Tibial artery (tissue), 4 donors: ENCODE measurements around the gene SLC40A1.

Experiments used
- DNase-seq, 2 donors: peaks; one replicate each; pipeline ENCODE4 v3.0.0-alpha.2; 2019
- H3K27ac ChIP-seq, 2 donors: fragments of 200-600 bp; sonication (generic) in 1 of 2; 1 replicate in 1 of 2; 2 replicates in 1 of 2; pipeline ENCODE4 v1.5.1; 2018 to 2019; ENCODE audit warnings: mild to moderate bottlenecking in 1 of 2
- H3K27me3 ChIP-seq, 2 donors: fragments of 200-600 bp; sonication (generic) in 1 of 2; one replicate each; pipeline versions ENCODE4 v1.5.1 to v1.6.0; 2016 to 2019
- H3K36me3 ChIP-seq, 3 donors: fragments of 200-600 bp; sonication (generic) in 2 of 3; one replicate each; pipeline ENCODE4 v1.5.1; 2016 to 2019; ENCODE audit warnings: mild to moderate bottlenecking in 2 of 3
- H3K4me1 ChIP-seq, 4 donors: fragments of 200-600 bp; sonication (generic) in 2 of 4; 1 replicate in 3 of 4; 2 replicates in 1 of 4; pipeline ENCODE4 v1.5.1; 2016 to 2019
- H3K4me3 ChIP-seq, 2 donors: fragments of 200-600 bp; sonication (generic) in 1 of 2; 1 replicate in 1 of 2; 2 replicates in 1 of 2; pipeline ENCODE4 v1.5.1; 2018 to 2019; ENCODE audit warnings: mild to moderate bottlenecking in 2 of 2
- H3K9me3 ChIP-seq, 3 donors: fragments of 200-600 bp; sonication (generic) in 1 of 3; one replicate each; pipeline ENCODE4 v1.5.1; 2016 to 2019
- CTCF ChIP-seq, 2 experiments: fragments of 200-600 bp in 1 of 2; fragments of 450-650 bp in 1 of 2; IDR thresholded peaks; one replicate each; pipeline ENCODE4 v1.5.1; 2017 to 2019; ENCODE audit warnings: antibody characterized with exemption in 2 of 2, mild to moderate bottlenecking in 1 of 2, moderate library complexity in 1 of 2
- intact Hi-C: fragments of 100-400 bp; cut with DNase I; formaldehyde crosslinking; loops from one replicate; pipeline ENCODE4 v1.15.0; 2023; ENCODE audit warnings: low total_unique reads

Gene SLC40A1

GRCh38 chr2:189545418-189545817 lies 35.2 kb downstream of the SLC40A1 start:
- Histone ChIP-seq H3K9me3 (no peaks in the 10 kb centered on the region), H3K27me3 (no peaks in the 10 kb centered on the region), H3K36me3 (no peaks in the 10 kb centered on the region), H3K4me1 (peaks cover 0 to 73% (median 31%) of the 10 kb centered on the region in 4 donors), H3K27ac (peak overlapping the region; percentile 79 to 85), H3K4me3 (no peak overlapping the region)
- DNase-seq, result no peak
- intact Hi-C loops, result no loop called here
- no peak for TF ChIP-seq CTCF (IDR thresholded peaks at IDR 0.05)

GRCh38 chr2:189544318-189545042 lies 36.1 kb downstream of the SLC40A1 start:
- Histone ChIP-seq H3K27me3 (no peaks in the 10 kb centered on the region), H3K27ac (peak overlapping the region; percentile 79 to 85), H3K9me3 (no peaks in the 10 kb centered on the region), H3K4me1 (peaks cover 0 to 66% (median 23%) of the 10 kb centered on the region in 4 donors), H3K4me3 (no peak overlapping the region), H3K36me3 (no peaks in the 10 kb centered on the region)
- intact Hi-C loops, result no loop called here
- TF ChIP-seq CTCF (IDR thresholded peaks at IDR 0.05), result no peak
- DNase-seq, result no peak

GRCh38 chr2:189543367-189543766 lies 37.2 kb downstream of the SLC40A1 start:
- no peak for DNase-seq
- Histone ChIP-seq H3K4me1 (peaks cover 0 to 55% (median 15%) of the 10 kb centered on the region in 4 donors), H3K9me3 (no peaks in the 10 kb centered on the region), H3K36me3 (no peaks in the 10 kb centered on the region), H3K27me3 (no peaks in the 10 kb centered on the region), H3K4me3 (no peak overlapping the region), H3K27ac (peak overlapping the region; percentile 79 to 85)
- intact Hi-C loops, result no loop called here
- TF ChIP-seq CTCF (IDR thresholded peaks at IDR 0.05), result no peak

- no peak for TF ChIP-seq CTCF (IDR thresholded peaks at IDR 0.05)
- H3K4me3 ChIP-seq, result no peak overlapping the region
- intact Hi-C loops, result no loop called here
- H3K36me3 ChIP-seq, result no peaks in the 10 kb centered on the region
- no peak for DNase-seq
- H3K9me3 ChIP-seq, result no peaks in the 10 kb centered on the region
- H3K27me3 ChIP-seq, result no peaks in the 10 kb centered on the region
- H3K4me1 ChIP-seq, result peaks cover 0 to 49% (median 15%) of the 10 kb centered on the region in 4 donors
- peak overlapping the region; percentile 44 to 85 for H3K27ac ChIP-seq
These were observed 38.3 kb downstream of the SLC40A1 start for GRCh38 chr2:189542145-189542882.

GRCh38 chr2:189541591-189541990 lies 39.0 kb downstream of the SLC40A1 start:
- Histone ChIP-seq H3K27me3 (no peaks in the 10 kb centered on the region), H3K4me1 (peaks cover 0 to 49% (median 15%) of the 10 kb centered on the region in 4 donors)

More at GRCh38 chr2:189541591-189541990, 39.0 kb downstream of the SLC40A1 start:
- peak overlapping the region; percentile 44 to 85 for H3K27ac ChIP-seq
- TF ChIP-seq CTCF (IDR thresholded peaks at IDR 0.05), result no peak
- no peak for DNase-seq
- no peaks in the 10 kb centered on the region for H3K9me3 ChIP-seq
- intact Hi-C loops, result no loop called here
- H3K4me3 ChIP-seq, result no peak overlapping the region
- H3K36me3 ChIP-seq, result no peaks in the 10 kb centered on the region
